DMS153 treated with DMSO at 0.1 percent for 48 hours (cell line): ENCODE results near the gene CCDC14.
"Not testable (repeated sequence)": the region's sequence is repeated elsewhere in the genome, so short reads cannot be mapped to it uniquely, and the experiment has no call there.

Experiments used
- DNase-seq: peaks from one replicate; lab custom pipeline; 2025; ENCODE audit not compliant: unreplicated experiment; lab: John Stamatoyannopoulos, UW

CCDC14 gene

DNA sequence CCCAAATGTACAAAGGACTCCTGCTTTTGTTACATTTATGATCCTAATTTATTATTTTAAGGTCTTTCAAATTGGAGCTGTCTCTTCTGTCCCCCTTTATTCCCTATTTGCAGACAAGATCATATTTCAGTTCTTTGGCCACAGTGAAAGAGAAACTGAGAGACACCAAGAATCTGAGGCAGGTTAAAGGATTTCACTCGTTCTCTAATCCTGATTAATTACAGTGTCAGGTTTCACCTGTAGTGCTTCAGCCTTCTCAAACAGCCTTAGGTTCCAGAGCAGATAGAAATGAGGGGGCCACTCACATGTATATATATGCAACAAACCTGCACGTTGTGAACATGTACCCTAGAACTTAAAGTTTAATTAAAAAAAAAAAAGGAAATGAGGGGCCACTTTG, 6.2 kb upstream of the CCDC14 start:
- DNase-seq = not testable (repeated sequence)

DNA sequence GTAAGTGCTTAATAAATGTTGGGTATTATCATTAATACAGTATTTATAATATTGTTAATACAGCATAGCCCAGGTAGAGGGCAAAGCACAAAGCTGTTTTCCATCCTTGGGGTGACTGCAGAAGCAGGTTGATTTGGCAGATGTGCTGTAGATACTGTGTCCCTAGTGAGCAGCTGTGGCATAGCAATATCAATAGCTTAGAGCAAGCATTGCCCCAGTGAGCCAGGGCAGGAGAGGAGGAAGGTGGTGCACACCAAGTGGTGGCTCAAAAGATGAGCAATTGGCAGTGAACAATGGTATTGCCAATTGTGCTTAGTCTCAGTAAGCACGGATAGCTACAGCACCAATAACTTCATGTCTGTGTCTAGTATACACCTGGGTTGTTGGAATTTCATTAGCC, 5.8 kb upstream of the CCDC14 start:
- not testable (repeated sequence) for DNase-seq

DNA sequence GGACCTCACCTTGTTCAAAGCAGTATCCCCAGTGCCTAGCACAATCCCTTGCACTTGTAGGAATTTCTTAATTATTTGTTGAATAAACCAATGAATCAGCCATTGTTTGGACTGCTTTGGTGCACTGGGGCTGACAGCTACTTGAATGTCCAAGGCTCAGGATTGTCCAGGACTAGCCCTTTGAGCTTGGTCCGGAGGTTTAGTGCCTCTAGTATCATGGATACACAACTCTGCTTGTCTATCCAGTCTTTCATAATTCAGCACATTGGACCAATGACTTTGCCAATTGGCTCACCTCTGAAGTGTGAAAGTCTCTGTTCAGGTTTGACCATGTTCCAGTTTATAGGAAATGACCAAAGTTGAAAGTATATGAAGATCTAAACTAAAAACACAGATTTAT, 3.8 kb upstream of the CCDC14 start:
- DNase-seq = not testable (repeated sequence)

DNA sequence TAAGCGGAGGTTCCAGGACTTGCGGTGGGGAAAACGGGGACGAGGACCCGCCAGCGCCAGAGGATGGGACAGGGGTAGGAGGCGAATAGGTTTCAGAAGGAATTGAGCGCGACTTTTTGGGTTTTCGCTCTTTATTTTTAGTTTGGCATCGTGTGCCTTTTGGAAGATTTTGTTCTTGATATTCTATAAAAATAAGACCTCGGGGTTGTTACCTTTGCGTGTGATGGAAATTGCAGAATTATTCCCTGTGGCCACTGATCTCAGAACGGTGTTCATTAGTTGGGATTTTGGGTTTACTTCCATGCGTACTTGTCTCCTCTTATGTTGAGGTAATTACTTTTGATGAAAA, 453 bp upstream of the CCDC14 start:
- DNase-seq = no peak

DNA sequence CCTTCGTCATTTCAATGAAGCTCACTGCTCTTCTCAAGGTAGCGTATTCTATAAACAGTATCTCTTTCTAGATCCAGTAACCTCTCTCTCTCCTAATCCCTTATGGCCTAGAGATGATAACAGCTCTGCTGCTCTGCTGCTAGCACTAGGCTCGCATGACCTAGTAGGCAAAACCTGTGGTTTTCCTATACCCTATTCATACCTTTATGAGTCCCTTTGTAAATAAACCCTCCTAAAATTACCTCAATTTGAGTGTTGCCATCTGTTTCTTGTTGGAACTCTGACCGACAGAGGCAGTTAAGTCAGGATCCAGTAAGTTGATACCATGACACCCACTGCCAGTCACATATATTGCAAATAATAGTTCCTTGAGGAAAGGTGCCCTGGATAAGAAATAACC, 7.3 kb downstream of the CCDC14 start:
- no peak for DNase-seq

DNA sequence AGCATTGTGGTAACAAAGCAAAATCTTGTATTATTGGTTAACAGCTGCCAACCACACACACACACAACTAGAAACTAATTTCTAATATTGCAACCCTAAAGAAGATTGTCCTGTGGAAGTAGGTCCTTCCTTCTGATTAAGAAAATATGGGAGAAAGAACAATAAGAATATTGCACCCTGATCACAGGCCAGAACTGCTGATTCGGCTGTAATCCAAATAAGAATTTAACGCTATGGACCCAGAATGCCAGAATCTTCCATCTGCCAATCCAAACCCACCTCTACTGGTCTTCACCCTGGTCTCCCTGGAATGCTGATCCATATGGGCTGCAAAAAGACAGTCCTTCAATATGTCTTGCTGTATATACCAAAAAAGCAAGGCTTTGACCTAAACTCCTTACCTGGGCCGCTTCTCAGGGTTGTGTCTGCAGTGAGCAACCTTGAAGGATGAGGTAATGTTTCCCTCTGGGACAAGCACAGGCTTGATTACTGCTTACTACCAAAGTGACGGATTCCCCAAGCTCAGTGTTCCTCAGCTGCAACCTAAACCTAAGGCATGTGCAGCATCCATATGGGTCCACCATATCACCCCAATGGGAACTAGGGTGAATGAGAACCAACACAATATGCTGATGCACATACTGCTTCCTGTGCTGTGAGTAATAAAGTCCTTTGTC, 8.0 kb downstream of the CCDC14 start:
- no peak for DNase-seq

DNA sequence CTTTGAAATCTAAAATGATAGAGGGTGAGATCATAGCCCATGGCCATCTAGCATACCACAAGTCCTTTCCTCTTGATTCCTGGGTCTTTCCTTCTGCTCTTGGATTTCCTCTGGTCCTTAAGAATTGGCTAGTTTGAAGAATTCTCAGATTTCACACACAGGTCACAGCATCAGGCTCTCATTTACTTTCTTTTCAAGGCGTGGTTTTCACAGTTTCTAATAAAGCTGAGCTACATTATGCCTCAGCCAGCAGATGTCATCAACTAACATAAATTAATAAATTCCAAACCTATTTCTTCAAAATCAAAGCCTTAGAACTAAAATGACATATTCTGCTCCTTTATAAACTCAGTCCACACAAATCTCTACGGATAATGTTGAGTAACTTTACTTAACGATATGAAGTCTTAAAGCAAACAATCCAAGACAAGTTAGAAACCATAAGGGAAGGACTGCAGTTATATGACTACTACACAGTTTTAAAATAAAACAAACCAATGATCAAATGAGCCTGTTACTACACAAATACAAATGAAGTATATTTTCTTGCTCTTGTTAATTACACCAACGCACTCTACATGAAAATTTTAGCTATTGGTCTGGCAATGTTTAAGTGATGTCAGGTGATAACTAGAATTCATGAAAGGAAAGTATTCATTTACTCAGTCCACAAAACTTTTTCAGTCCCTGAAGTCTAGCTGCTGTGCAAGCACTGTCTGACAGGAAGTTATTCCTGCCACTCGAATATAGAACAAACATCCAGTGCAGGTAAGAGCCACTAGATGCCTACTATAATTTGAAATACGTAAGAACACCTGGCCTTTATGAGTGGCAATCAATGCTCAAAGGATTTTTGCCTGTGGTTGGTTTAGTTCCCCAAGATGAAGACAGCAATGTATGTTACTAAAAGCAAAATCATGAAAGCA, 9.2 kb downstream of the CCDC14 start:
- DNase-seq = peak; percentile 95

DNA sequence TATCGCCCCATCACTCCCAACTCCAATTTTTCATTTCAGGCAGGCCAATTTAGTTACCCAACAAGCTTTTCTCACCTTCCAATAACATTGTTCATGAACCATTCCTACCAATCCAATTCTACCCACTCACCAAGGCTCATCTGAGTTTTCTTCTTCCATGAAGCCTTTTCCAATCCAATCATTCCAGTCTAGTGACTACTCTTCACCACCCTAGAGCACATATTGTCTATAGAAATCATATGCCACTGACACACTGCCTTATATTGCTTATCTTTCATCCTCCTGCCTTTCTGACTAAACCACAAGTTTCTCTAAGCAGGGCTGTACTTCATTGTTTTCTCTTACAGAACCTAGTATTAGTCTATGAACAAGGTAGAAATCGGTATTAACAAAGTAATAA, 11.4 kb downstream of the CCDC14 start:
- no peak for DNase-seq

DNA sequence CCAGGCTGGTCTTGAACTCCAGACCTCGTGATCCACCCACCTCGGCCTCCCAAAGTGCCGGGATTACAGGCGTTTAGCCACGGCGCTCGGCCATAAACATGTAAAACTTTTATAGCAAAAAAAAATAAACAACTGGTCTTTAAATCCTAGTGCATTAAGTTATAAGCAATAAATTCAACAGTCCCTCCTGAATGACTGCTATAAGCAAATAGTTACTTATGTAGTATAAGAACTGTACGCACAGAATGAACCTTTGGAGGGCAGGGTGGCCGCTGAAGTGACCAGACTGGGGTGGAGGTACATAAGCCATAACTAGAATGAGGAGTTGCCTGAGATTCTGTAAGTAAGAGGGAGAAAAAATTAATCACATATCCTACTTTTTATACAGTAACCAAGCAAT, 12.6 kb downstream of the CCDC14 start:
- no peak for DNase-seq

DNA sequence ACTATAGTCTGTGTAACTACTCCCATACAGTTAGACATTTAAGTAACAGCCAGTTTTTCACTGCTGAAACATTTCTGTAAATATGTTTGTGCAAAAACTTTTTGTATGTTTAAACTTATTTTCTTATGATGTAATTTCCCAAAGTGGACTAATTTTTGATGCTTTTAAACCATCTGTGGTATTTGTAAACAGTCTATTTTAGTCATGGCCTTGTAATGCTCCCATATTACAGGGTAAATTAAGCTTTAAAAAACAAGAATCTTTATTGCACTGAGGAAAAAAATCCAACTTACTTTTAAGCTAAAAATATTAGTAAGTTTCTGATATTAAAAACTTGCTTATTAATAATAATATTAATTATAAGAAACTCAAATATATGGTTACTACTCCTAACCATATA, 13.5 kb downstream of the CCDC14 start:
- no peak for DNase-seq

DNA sequence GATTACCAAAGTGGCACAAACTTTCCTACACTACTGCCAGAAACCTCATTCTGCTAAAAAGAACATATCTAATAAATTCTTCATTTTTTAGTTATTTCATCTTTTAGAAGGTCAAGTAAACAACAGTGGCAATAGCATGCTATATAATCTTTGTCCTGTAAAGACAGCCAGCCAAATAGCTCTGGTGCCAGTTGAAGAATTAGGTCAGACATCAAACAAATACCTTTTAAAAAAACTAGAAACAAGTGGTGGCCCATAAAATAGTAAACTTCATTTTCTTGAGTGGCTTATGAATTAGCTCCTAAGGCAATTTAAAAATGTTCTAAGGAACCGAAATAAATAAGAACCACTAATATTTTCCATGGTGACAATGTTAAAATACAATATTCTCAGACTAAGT, 19.5 kb downstream of the CCDC14 start:
- DNase-seq = no peak

DNA sequence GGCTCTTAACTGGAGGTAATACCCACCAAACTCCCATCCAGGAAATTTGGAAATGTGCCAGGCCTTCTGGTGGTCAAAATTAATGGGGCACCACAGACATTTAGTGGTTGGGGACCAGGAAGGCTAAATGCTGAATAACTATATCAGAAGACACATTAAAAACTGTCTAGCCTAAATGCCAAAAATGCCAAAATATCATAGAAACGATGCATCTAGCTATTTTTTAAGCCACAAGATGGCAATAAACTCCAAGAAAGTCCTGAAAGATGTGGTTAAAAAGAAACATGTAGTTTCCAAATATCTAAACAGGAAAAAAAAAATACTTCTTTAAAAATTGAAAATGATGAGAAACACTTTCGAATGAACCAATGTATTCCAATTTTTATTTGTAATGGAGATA, 19.9 kb downstream of the CCDC14 start:
- no peak for DNase-seq

DNA sequence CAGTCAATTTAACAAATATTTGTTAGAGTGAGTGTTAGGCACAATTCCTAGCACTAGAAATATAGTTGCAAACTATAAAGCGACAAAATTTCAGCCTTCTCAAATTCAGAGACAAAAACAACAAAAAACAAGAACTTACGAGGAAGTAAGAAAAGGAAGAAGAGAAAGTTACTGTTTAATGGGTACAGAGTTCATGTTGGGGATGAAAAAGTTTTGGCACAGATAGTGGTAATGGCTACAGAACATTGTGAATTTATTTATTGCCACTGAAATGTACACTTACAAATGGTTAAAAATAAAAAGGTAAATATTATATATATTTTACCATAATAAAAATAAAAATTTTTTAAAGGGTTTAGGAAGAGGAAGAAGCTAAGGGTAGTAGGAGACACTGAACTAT, 21.3 kb downstream of the CCDC14 start:
- DNase-seq = no peak

DNA sequence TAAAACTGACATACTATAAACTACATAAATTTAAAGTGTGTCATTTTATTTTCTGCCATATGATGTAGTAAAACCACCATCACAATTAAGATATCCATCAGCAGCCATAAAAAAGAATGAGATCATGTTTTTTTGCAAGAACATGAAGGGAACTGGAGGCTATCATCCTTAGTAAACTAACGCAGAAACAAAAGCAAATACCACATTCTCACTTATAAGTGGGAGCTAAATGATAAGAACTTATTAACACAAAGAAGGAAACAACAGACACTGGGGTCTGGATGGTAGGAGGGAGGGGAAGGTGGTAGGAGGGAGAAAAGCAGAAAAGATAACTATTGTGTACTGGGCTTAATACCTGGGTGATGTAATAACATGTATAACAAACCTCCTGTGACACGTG, 24.6 kb downstream of the CCDC14 start:
- no peak for DNase-seq

DNA sequence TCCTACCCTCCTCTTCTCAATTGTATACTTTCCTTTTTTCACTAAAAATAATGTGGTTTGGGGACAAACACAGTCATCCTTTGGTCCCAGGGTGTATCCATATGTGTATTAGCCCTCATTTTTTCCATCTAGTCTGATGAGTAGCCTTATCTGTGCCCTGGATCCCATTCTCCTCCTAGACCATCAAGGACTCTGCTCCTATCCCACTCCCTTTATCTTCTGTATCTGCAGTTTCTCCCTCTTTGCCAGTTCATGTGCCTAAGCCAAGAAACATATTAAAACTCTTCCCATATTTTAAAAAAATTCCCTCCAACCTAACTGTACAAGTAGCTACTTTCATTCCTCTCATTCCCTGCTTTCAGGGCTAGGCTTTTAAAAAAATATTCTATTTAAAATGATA, 25.2 kb downstream of the CCDC14 start:
- no peak for DNase-seq

DNA sequence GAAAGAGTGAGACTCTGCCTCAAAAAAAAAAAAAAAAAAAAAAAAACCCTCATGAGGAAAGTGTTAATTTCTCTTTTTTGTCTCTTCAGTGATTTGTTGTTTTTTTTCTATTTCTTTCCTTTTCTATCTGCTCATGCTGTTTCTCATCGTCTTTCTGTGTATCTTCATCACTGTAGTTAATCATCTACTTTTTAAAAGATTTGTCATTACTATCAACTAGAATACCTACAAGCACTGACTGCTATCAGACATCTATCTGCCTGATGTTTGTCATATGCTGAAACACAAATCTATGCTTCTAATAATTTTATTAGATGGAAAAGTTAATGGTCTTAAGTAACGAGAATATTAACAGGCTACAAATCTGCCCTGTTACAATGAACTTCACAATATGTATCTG, 26.8 kb downstream of the CCDC14 start:
- DNase-seq = no peak

DNA sequence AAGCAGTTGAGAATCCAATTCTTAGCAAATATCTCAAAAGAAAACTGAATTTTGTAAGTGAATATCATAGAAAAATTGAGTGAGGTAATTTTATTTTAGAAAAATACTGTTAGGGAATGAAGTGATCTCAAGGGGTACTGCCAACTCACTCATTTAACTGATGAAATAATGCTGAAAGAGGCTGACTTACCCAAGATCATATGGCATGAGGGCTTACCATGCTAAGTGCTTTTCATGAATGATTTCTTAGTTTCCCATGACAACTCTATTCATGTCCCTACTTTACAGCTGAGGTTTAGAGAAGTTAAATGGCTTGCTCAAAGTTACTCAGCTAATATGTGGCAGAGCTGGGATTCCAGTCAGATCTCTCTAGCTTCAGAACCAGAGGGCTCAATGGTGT, 30.6 kb downstream of the CCDC14 start:
- DNase-seq = no peak

DNA sequence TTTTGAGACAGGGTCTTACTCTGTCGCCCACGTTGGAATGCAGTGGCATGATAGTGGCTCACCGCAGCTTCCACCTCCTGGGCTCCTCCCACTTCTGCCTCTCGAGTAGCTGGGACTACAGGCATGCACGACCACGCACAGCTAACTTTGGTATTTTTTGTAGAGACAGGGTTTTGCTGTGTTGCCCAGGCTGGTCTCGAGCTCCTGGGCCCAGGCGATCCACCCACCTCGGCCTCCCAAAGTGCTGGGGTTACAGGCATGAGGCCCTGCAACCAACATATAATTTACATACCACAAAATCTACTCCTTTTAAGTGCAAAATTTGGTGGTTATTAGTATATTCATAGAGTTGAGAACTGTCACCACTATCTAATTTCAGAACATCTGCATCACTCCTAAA, 31.7 kb downstream of the CCDC14 start:
- DNase-seq = no peak

DNA sequence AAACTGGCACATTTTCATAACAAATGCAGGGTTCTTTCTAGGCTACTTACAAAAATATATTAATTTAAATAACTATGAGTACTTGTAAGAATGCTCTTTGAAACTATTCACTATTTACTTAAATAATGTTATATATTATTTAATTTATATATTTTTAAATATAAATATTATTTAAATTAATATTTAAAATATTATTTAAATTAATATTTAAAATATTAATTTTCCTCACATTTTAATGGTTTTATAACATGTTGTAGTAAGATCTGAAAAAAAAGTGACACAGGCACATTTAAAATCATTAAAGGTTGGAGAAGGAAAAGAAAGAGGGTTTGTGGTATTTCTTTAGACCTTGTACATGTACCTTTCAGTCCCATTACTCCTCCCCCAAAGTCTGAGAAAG, 34.6 kb downstream of the CCDC14 start:
- no peak for DNase-seq

DNA sequence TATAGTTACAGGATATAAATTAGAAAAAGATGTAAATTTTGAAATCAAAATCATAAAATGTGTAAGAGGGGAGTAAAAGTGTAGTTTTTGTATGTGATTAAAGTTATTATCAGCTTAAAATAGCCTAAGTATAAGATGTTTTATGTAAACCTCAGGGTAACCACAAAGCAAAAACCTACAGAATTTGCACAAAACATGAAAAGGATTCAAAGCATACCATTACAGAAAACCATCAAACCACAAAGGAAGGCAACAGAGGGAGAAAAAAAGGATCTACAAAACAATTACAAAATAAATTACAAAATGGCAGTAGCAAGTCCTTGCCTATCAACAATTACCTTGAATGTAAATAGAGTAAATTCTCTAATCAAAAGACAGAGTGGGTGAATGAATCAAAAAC, 40.2 kb downstream of the CCDC14 start:
- no peak for DNase-seq

DNA sequence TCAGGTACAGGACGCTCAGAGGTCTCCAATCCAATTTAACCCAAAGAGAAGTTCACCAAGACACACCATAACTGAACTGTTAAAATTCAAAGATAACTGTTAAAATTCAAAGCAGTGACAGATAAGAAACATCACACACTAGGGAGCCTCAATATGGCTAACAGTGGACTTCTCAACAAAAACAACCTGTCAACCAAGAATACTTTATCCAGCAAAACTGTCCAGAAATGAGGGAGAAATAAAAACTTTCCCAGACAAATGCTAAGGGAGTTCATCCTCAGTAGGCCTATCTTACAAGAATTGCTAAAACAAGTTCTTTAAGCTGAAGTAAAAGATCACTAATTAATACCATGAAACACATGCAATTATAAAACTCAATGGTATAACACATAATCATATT, 40.6 kb downstream of the CCDC14 start:
- DNase-seq = no peak

DNA sequence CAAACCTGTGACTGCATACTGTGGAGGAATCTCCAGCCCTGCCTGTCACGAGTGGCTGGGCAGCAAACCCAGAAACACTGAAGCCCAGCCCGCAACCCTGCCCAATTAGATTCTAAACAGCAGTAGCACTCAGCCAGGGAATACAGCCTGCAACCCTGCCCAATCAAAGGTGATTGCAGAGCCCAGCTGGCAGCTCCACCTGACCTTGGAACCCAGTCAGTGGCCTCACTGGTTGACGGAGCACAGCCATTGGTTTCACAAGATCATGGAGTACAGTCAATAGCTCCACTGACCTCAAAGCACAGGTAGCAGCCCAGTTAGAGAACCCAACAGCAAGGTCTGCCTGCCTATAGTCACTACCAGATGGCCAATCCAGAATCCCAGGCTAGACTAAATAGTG, 41.7 kb downstream of the CCDC14 start:
- no peak for DNase-seq

DNA sequence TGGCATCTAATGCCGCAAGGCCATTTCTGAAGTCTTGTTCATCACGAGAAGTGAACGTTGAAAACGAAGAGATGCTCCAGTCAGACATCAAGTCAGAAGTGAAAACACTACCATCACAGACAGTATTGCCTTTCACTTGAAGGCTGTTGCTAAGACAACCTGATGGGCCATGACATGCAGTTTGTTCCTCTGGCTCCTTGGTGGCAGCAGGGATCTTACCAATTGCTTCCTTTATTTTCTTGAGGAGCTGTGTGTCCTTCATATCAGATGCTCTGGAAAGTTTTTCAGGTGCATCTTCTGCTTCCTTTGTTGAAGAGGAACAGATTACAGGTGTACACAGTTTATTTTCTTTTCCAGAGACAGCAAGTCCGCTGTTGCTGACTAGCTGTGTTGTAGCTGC, 46.2 kb downstream of the CCDC14 start:
- no peak for DNase-seq
